MG63 (cell line): Measurements from ENCODE around the gene SYNRG. TPM values are rescaled to one million over a fixed set of nuclear protein-coding genes. Genes with fewer than 3 reads are reported as not detected.
A peak's percentile ranks its signal among the peaks of the same experiment; 100 is the strongest.
"Not testable (repeated sequence)": the region's sequence is repeated elsewhere in the genome, so short reads cannot be mapped to it uniquely, and the experiment has no call there.

Experiments used
- DNase-seq: peaks from one replicate; pipeline ENCODE4 v3.0.0-alpha.2; 2020
- H3K27me3 ChIP-seq: fragments of 250-450 bp; sonication (Bioruptor Pico); 2 replicates; pipeline ENCODE4 v1.5.1; 2020; ENCODE audit warnings: mild to moderate bottlenecking, moderate library complexity
- H3K36me3 ChIP-seq: fragments of 250-450 bp; sonication (Bioruptor Pico); 2 replicates; pipeline ENCODE4 v1.5.1; 2020; ENCODE audit warnings: mild to moderate bottlenecking, moderate library complexity
- H3K4me3 ChIP-seq: fragments of 250-450 bp; sonication (Bioruptor Pico); 2 replicates; pipeline ENCODE4 v1.5.1; 2020; ENCODE audit warnings: mild to moderate bottlenecking, moderate library complexity
- H3K9me3 ChIP-seq: fragments of 250-450 bp; sonication (Bioruptor Pico); 2 replicates; pipeline ENCODE4 v1.5.1; 2020; ENCODE audit warnings: mild to moderate bottlenecking, moderate library complexity
- total RNA-seq: library from RNA; depleted of rRNA; stranded (reverse); fragments of >200 nt; shearing (Covaris generic); gene quantifications from 2 replicates; pipeline ENCODE4 v1.2.3, GENCODE V29; 2014; ENCODE audit warnings: low replicate concordance

SYNRG gene
- total RNA-seq, 1 experiment from 2014 or later, result 8.3 TPM

- H3K36me3 ChIP-seq, result peaks cover 32% of the 10 kb centered on the region
- DNase-seq, result no peak
- H3K9me3 ChIP-seq, result no peaks in the 10 kb centered on the region
- no peaks in the 10 kb centered on the region for H3K27me3 ChIP-seq
- H3K4me3 ChIP-seq, result no peak overlapping the region
Measured at GRCh38 chr17:37521821-37522220, 87.4 kb downstream of the SYNRG start.

- Histone ChIP-seq H3K36me3 (peaks cover 40% of the 10 kb centered on the region), H3K27me3 (no peaks in the 10 kb centered on the region), H3K9me3 (no peaks in the 10 kb centered on the region), H3K4me3 (no peak overlapping the region)
- no peak for DNase-seq
Measured at GRCh38 chr17:37520174-37520573, 89.0 kb downstream of the SYNRG start.

- Histone ChIP-seq H3K4me3 (no peak overlapping the region), H3K9me3 (no peaks in the 10 kb centered on the region), H3K27me3 (no peaks in the 10 kb centered on the region), H3K36me3 (peaks cover 43% of the 10 kb centered on the region)
- no peak for DNase-seq
Measured at GRCh38 chr17:37519251-37519985, 89.8 kb downstream of the SYNRG start.

GRCh38 chr17:37518826-37519225 lies 90.4 kb downstream of the SYNRG start:
- DNase-seq, result peak; percentile 24
- H3K36me3 ChIP-seq, result peaks cover 44% of the 10 kb centered on the region

GRCh38 chr17:37517881-37518280 lies 91.3 kb downstream of the SYNRG start:
- H3K36me3 ChIP-seq, result peaks cover 48% of the 10 kb centered on the region
- H3K4me3 ChIP-seq, result no peak overlapping the region
- no peaks in the 10 kb centered on the region for H3K9me3 ChIP-seq
- no peaks in the 10 kb centered on the region for H3K27me3 ChIP-seq
- no peak for DNase-seq

More at GRCh38 chr17:37518826-37519225, 90.4 kb downstream of the SYNRG start:
- no peaks in the 10 kb centered on the region for H3K9me3 ChIP-seq
- no peaks in the 10 kb centered on the region for H3K27me3 ChIP-seq
- no peak overlapping the region for H3K4me3 ChIP-seq

- no peaks in the 10 kb centered on the region for H3K9me3 ChIP-seq
- no peak for DNase-seq
- no peak overlapping the region for H3K4me3 ChIP-seq
- no peaks in the 10 kb centered on the region for H3K27me3 ChIP-seq
- H3K36me3 ChIP-seq, result peaks cover 59% of the 10 kb centered on the region
Measured at GRCh38 chr17:37516127-37516571, 93.1 kb downstream of the SYNRG start.

GRCh38 chr17:37513711-37514110 lies 95.5 kb downstream of the SYNRG start:
- no peaks in the 10 kb centered on the region for H3K9me3 ChIP-seq
- no peaks in the 10 kb centered on the region for H3K27me3 ChIP-seq
- no peak overlapping the region for H3K4me3 ChIP-seq
- peaks cover 67% of the 10 kb centered on the region for H3K36me3 ChIP-seq
- no peak for DNase-seq

- Histone ChIP-seq H3K9me3 (no peaks in the 10 kb centered on the region), H3K36me3 (peaks cover 63% of the 10 kb centered on the region), H3K4me3 (no peak overlapping the region), H3K27me3 (no peaks in the 10 kb centered on the region)
- DNase-seq, result no peak
Measured at GRCh38 chr17:37512442-37513068, 96.7 kb downstream of the SYNRG start.

GRCh38 chr17:37511642-37512041 lies 97.6 kb downstream of the SYNRG start:
- H3K9me3 ChIP-seq, H3K27me3 ChIP-seq, DNase-seq, H3K4me3 ChIP-seq: not testable (repeated sequence)
- H3K36me3 ChIP-seq, result peaks cover 68% of the 10 kb centered on the region

DNA sequence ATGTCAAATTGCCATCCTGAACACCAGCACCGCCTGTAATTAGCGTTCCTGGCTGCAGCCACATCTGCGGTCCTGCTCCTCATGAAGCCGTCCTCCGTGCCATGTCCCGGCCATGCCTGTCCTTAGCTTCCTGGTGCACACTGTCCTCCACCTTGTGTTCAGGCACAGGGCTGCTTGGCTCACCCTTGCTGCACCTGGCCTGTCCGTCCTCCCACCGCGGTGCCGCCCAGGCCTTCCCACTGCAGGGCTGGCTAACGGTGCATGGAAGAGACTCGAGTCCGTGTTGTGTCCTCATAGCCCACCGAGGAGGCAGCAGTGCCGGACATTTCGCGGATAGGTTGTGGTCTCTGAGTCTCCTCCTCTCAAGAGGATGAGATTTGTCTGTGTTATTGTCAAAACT lies 99.2 kb downstream of the SYNRG start:
- Histone ChIP-seq H3K9me3 (no peaks in the 10 kb centered on the region), H3K27me3 (no peaks in the 10 kb centered on the region), H3K4me3 (no peak overlapping the region), H3K36me3 (peaks cover 54% of the 10 kb centered on the region)
- no peak for DNase-seq

GRCh38 chr17:37507111-37507510 lies 102.1 kb downstream of the SYNRG start:
- H3K4me3 ChIP-seq, result no peak overlapping the region
- H3K9me3 ChIP-seq, result no peaks in the 10 kb centered on the region
- DNase-seq, result no peak
- H3K36me3 ChIP-seq, result peaks cover 39% of the 10 kb centered on the region
- H3K27me3 ChIP-seq, result no peaks in the 10 kb centered on the region

- no peaks in the 10 kb centered on the region for H3K27me3 ChIP-seq
- DNase-seq, result peak; percentile 46
- H3K4me3 ChIP-seq, result no peak overlapping the region
- H3K9me3 ChIP-seq, result no peaks in the 10 kb centered on the region
- peaks cover 39% of the 10 kb centered on the region for H3K36me3 ChIP-seq
Measured at GRCh38 chr17:37506678-37507077, 102.5 kb downstream of the SYNRG start.

- Histone ChIP-seq H3K27me3 (no peaks in the 10 kb centered on the region), H3K9me3 (no peaks in the 10 kb centered on the region), H3K4me3 (no peak overlapping the region), H3K36me3 (peaks cover 44% of the 10 kb centered on the region)
- no peak for DNase-seq
Measured at GRCh38 chr17:37505333-37505732, 103.9 kb downstream of the SYNRG start.

DNA sequence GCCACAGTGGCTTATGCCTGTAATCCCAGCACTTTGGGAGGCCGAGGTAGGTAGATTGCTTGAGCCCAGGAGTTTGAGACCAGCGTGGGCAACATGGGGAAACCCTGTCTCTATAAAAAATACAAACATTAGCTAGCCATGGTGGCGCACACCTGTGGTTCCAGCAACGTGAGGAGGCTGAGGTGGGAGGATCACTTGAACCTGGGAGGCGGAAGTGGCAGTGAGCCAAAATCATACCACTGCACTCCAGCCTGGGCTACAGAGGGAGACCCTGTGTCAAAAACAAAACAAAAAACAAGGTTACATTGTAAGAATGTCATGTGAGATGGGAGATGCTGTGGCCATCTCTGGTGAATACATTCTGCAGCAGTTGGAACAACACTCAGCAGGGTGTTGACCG lies 106.1 kb downstream of the SYNRG start:
- Histone ChIP-seq H3K36me3 (peaks cover 50% of the 10 kb centered on the region), H3K9me3 (no peaks in the 10 kb centered on the region), H3K4me3 (no peak overlapping the region), H3K27me3 (no peaks in the 10 kb centered on the region)
- no peak for DNase-seq

- Histone ChIP-seq H3K36me3 (peaks cover 42% of the 10 kb centered on the region), H3K9me3 (no peaks in the 10 kb centered on the region), H3K4me3 (no peak overlapping the region), H3K27me3 (no peaks in the 10 kb centered on the region)
- DNase-seq, result no peak
Measured at GRCh38 chr17:37502009-37502936, 106.9 kb downstream of the SYNRG start.

DNA sequence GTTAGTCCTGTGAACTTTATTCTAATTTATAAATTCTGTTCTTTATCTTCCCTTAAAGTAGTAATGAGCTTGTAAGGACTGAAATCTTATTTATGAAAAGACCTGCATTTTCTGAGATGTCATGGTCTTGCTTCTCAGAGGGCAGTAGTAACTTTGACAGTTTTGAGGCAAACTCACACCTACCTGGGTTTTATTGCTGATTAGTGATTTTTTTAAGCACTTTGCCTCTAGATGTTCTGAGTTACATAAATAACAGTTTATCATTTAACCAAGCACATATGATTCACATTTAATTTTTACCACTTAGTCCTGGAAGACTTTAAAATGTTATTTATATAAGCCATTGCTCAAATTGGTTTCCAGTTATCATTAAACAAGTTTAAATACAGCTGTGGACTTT lies 108.8 kb downstream of the SYNRG start:
- Histone ChIP-seq H3K4me3 (no peak overlapping the region), H3K27me3 (no peaks in the 10 kb centered on the region), H3K9me3 (no peaks in the 10 kb centered on the region)

DNA sequence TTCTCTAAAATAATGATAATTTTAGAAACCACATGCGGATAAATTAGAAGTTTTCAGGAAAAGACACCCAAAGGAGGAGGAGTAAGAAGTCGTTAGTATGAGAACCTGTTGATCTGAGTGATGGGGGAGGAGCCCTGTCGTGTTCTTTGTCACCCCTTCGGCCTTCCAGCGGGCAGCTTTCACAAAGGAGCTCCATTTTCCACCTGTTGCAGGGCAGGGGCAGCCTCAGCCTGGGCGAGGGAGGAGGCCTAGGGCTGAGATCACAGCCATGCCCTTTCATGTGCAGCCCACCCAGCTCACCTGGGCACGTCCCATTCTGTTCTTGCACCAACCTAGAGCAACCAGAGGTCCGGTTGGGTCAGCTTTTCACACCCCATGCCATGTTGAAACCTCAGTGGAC lies 114.2 kb downstream of the SYNRG start:
- DNase-seq, result no peak
- H3K9me3 ChIP-seq, result no peaks in the 10 kb centered on the region
- no peak overlapping the region for H3K4me3 ChIP-seq

More for the DNA sequence above, 108.8 kb downstream of the SYNRG start:
- peaks cover 39% of the 10 kb centered on the region for H3K36me3 ChIP-seq
- DNase-seq, result no peak

More for the DNA sequence above, 114.2 kb downstream of the SYNRG start:
- H3K36me3 ChIP-seq, result peaks cover 22% of the 10 kb centered on the region
- H3K27me3 ChIP-seq, result no peaks in the 10 kb centered on the region
